Measurements from ENCODE around the gene ARIH1.
"Not testable (repeated sequence)": the region's sequence is repeated elsewhere in the genome, so short reads cannot be mapped to it uniquely, and the experiment has no call there.

ARIH1 gene

GRCh38 chr15:72473614-72474465 lies at the start of gene ARIH1:
TSS of gene ARIH1 (plus strand) at chr15:72474330. CDS start at chr15:72474640, 310 bp downstream.
- peak; percentile 86 to 96 (median 91) for DNase-seq (ENCODE audit: low read depth in 3 of 3, low spot score in 1 of 3)

DNA sequence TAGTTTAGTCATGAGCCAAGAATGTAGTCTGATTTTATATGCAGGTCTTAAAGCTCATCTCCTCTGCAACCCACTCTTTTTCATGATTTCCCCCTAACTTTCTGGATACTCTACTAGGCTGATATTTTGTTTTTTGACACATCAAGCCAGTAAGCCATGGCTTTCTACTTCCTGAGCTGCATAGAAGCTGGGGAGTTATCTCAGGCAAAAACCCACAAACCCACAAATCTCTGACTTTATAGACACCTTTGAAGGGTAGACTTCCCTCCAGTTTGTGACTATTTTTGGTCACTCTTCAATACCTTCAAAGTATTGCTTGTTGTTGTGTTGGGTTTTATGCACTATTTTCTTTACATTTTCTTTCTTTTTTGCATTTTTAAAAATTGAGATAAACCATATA lies 47.4 kb upstream of the ARIH1 start:
- DNase-seq (ENCODE audit: low read depth in 3 of 3, low spot score in 1 of 3): no peak

DNA sequence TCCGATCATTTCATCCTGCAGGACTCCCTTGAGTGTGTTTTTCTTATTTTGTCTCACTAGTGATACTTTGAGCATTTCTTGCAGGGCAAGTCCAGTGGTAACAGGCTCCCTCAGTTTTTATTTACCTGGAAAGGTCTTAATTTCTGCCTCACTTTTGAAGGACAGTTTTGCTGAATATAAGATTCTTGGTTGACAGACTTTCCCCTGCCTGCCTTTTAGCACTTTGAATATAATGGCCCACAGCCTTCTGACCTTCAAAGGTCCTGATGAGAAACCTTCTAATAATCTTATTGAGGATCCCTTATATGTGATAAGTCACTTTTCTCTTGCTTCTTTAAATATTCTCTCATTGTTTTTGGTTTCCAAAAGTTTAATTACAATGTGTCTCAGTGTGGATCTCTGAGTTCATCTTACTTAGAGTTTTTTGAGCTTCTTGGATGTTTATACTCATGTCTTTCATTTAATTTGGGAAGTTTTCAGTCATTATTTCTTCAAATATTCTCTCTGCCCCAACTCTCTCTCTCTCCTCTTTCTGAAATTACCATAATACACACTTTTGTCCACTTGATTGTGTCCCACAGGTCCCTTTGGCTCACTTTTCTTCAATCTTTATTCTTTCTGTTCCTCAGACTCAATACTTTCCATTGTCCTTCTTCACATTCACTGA lies 36.3 kb upstream of the ARIH1 start:
- DNase-seq (ENCODE audit: low read depth in 3 of 3, low spot score in 1 of 3): no peak

- not testable (repeated sequence) for DNase-seq (ENCODE audit: low read depth in 3 of 3, low spot score in 1 of 3)
Observed at GRCh38 chr15:72442848-72443247, 31.3 kb upstream of the ARIH1 start.

DNA sequence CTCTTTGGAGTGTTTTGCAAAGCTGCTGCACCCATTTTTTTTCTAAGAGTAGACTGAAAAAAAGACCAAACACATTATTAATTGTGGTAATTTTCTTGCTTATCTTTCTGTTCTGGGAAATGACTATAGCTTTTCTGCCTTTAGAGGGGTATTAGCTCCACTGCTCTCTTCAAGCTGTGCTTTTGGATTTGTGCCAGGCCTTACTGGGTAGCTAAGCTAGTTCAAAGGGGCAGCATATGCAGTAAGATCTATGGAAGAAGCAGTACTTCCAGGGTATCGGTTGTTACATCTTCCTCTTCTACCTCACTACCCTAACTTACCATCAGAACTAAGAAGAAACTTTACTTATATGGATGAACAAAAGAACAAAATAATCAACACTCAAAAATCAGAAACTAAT lies 28.7 kb upstream of the ARIH1 start:
- DNase-seq (ENCODE audit: low read depth in 3 of 3, low spot score in 1 of 3): no peak

- DNase-seq (ENCODE audit: low read depth in 3 of 3, low spot score in 1 of 3): no peak
Observed at GRCh38 chr15:72450805-72451204, 23.3 kb upstream of the ARIH1 start.

DNA sequence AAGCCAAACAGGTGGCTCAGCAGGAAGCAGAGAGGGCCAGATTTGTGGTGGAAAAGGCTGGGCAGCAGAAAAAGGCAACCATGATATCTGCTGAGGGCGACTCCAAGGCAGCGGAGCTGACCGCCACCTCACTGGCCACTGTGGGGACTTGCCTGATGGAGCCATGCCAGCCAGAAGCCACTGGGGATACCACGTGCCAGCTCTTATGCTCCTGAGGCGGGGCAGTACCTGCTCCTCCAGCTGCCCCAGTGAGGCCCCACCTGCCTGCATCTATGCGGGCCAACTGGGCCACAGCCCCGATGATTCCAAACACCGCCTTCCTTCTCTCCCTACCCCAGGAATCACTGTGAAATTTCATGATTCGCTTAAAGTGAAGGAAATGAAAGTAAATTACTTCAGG lies 22.9 kb upstream of the ARIH1 start:
- DNase-seq (ENCODE audit: low read depth in 3 of 3, low spot score in 1 of 3): no peak

GRCh38 chr15:72456684-72457083 lies 17.4 kb upstream of the ARIH1 start:
- DNase-seq (ENCODE audit: low read depth in 3 of 3, low spot score in 1 of 3): no peak

DNA sequence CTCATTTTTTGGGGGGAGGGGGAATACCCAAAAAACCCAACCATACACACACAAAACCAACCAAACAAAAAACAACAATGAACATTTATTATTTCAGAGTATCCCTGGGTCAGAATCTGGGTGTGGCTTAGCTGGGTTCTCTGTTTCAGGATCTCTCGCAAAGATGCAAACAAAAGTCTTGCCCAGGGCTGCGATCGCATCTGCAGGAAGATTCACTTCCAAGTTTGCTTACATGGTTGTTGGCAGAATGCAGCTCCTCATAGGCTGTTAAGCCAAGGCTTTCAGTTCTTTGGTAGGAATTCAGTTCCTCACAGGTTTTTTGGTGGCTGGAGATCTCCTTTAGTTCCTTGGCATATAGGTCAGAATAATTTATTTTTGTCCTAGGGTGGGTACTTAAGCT lies 13.7 kb upstream of the ARIH1 start:
- DNase-seq (ENCODE audit: low read depth in 3 of 3, low spot score in 1 of 3): no peak

- DNase-seq (ENCODE audit: low read depth in 3 of 3, low spot score in 1 of 3): no peak
Observed at GRCh38 chr15:72463702-72464101, 10.4 kb upstream of the ARIH1 start.

DNA sequence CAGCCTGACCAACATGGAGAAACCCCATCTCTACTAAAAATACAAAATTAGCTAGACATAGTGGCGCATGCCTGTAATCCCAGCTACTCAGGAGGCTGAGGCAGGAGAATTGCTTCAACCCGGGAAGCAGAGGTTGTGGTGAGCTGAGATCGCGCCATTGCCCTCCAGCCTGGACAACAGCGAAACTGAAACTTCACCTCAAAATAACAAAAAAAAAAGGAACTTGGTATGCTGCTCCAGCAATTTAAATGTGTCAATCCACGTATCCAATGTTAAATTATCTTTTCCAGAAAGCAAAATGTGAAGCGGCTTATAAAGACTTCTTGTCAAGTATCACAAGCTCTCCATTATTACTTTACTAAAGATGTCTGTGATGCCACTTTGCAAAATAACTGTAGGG lies 9.9 kb upstream of the ARIH1 start:
- no peak for DNase-seq (ENCODE audit: low read depth in 3 of 3, low spot score in 1 of 3)

GRCh38 chr15:72468103-72468502 lies 6.0 kb upstream of the ARIH1 start:
- no peak for DNase-seq (ENCODE audit: low read depth in 3 of 3, low spot score in 1 of 3)

DNA sequence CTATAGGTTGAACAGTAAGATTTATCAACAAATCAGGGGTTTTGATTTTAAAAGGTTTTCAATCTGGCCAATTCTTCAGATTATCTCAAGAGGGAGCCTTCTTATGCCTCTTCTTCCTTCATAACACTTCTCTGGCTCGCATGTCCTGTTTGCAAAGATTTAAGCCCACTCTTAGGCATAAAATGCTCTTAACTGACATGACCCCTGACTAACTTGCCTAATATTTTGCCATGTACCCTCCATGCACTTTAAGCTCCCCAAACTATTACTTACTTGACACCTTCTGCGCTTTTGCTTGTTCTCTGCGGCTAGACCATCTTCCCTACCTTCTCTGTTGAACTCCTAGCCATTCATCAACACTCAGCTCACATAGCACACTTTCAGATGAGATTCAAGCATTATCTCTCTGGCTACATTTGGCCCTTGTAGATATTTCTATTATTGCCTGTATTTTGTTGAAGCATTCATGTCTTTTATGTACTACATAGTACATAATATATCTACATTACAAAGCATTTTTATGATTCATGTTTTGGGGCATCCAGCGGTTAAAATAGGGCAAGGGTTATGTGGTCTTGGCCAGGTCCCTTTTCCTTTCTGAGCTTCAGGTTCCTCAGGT lies 1.0 kb upstream of the ARIH1 start:
- no peak for DNase-seq (ENCODE audit: low read depth in 3 of 3, low spot score in 1 of 3)

DNA sequence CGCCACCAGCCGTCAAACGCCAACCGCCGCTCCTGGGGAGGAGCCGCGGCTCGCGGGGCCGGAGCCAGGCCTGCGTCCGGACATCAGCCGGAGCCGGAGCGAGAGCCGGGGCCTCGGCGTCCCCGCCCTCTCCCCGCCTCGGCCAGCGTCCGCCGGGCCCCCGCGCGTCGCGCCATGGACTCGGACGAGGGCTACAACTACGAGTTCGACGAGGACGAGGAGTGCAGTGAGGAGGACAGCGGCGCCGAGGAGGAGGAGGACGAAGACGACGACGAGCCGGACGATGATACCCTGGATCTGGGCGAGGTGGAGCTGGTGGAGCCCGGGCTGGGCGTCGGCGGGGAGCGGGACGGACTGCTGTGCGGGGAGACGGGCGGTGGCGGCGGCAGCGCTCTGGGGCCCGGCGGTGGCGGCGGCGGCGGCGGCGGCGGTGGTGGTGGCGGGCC lies 359 bp downstream of the ARIH1 start:
- DNase-seq (ENCODE audit: low read depth in 3 of 3, low spot score in 1 of 3): peak in 1 of 3 donors; percentile 10

DNA sequence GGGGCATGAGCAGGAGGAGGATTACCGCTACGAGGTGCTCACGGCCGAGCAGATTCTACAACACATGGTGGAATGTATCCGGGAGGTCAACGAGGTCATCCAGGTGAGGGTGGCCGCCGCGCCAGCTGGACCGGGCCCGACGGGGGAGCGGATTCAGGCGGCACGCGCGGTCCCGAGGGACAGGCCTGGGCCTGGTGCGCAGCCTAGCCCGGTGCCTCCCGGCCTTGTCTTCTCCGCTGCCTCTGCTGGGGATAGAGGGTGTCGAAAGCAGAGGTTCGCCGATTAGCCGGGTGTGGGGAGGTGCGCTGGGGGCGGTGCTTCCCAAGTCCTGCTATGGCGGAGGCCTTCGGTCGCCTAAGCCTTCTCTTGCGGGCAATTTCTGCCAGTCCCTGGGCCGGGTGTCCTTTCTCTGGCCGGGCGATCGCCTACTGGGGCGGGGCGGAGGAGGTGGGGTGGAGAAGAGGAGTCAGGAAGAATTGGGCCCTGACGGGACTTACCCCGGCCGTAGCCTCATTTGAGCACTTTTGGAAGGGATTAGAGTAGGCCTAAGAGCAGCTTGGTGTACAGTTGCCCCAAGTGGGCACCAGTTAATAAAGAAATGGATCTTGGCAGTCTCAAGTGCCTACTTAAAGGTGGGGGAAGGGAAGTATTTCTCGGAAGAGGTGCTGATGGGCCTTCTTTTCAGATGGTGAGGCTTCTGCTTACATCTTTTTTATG lies 940 bp downstream of the ARIH1 start:
- DNase-seq (ENCODE audit: low read depth in 3 of 3, low spot score in 1 of 3): peak; percentile 38 to 67 (median 64)

- no peak for DNase-seq (ENCODE audit: low read depth in 3 of 3, low spot score in 1 of 3)
Observed at GRCh38 chr15:72475674-72476073, 1.5 kb downstream of the ARIH1 start.

DNA sequence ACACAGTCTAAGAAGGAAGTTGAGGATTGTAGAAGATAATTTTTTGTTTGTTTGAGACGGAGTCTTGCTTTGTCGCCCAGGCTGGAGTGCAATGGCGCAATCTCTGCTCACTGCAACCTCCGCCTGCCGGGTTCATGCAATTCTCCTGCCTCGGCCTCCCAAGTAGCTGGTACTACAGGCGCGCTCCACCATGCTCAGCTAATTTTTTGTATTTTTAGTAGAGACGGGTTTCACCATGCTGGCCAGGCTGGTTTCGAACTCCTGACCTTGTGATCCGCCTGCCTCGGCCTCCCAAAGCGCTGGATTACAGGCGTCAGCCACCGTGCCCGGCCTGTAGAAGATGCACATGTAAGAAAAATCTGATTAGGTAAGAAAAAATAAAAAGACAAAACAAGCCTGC lies 2.2 kb downstream of the ARIH1 start:
- not testable (repeated sequence) for DNase-seq (ENCODE audit: low read depth in 3 of 3, low spot score in 1 of 3)

GRCh38 chr15:72481015-72481659 lies 7.0 kb downstream of the ARIH1 start:
- DNase-seq (ENCODE audit: low read depth in 3 of 3, low spot score in 1 of 3): no peak

- DNase-seq (ENCODE audit: low read depth in 3 of 3, low spot score in 1 of 3): no peak
Observed at GRCh38 chr15:72482275-72482674, 8.1 kb downstream of the ARIH1 start.

DNA sequence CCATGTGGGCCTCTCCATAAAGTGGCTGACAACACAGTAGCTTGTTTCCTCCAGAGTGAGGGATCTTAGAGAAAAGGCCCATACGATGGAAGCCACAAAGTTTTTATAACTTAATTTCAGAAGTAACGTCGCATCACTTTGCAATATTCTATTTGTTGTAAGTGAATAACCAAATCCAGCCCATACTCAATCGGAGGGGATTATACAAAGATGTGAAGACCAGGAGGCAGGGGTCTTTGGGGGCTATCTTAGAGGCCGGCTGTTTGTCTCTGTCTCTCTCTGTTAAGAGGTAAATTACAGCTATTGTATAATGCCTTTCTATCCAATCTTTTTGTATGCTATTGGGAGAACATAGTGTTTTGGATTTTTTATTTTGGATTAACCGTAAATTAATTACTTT lies 9.1 kb downstream of the ARIH1 start:
- no peak for DNase-seq (ENCODE audit: low read depth in 3 of 3, low spot score in 1 of 3)

GRCh38 chr15:72486144-72486543 lies 12.0 kb downstream of the ARIH1 start:
- no peak for DNase-seq (ENCODE audit: low read depth in 3 of 3, low spot score in 1 of 3)
